PFSK-1 (cell line): ENCODE data around the gene RALGAPA2.

Experiments used
- FOXP2 ChIP-seq: optimal IDR thresholded peaks from 2 replicates; pipeline ENCODE3; 2011; ENCODE audit warnings: borderline replicate concordance, control low read depth, inconsistent platforms; ENCODE audit not compliant: insufficient read depth; ENCODE audit errors: extremely low read length, extremely low read depth
- POLR2AphosphoS5 ChIP-seq: IDR thresholded peaks from 2 replicates; pipeline ENCODE4 v1.6.1; 2012; ENCODE audit warnings: low read depth, mild to moderate bottlenecking, control low read depth, low read length, moderate library complexity
- SIN3A ChIP-seq: IDR thresholded peaks from 2 replicates; pipeline ENCODE4 v1.6.1; 2012; ENCODE audit warnings: mild to moderate bottlenecking, low read length, moderate library complexity, borderline replicate concordance; ENCODE audit not compliant: insufficient read depth
- TAF1 ChIP-seq: IDR thresholded peaks from 2 replicates; pipeline ENCODE4 v1.6.1; 2012; ENCODE audit warnings: low read length, control low read depth, borderline replicate concordance; ENCODE audit not compliant: insufficient read depth
- TF ChIP-seq, protein P1 (sequence below), 2 experiments: IDR thresholded peaks; 2 replicates each; pipeline versions ENCODE4 v1.6.1 to v1.8.0; 2011 to 2012; ENCODE audit warnings: low read depth in 2 of 2, low read length in 2 of 2, control low read depth in 1 of 2, inconsistent platforms in 1 of 2, mild to moderate bottlenecking in 1 of 2, moderate library complexity in 1 of 2; ENCODE audit not compliant: insufficient read depth in 1 of 2

DNA sequence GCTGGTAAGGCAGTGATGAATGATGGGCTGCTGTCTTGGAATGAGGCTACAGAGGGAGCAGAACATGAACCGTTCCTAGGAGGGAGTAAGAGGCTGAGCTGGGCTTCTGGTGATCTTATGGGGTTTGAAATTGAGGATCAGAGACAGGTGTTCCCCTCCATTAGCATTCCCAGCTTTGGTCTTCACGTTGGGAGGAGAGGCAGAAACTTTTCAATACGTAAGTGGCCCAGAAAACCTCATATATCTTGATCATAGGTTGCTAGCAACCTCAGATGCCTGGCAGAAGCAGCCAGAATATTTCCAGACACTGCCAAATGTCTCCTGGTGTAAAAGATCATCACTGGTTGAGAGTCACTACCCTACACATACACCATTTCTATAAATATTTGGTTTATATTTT, 177.4 kb downstream of the RALGAPA2 start:
- TF ChIP-seq POLR2AphosphoS5 (no peak), SIN3A (no peak), TAF1 (no peak), FOXP2 (no peak)
- TF ChIP-seq, protein P1, sequence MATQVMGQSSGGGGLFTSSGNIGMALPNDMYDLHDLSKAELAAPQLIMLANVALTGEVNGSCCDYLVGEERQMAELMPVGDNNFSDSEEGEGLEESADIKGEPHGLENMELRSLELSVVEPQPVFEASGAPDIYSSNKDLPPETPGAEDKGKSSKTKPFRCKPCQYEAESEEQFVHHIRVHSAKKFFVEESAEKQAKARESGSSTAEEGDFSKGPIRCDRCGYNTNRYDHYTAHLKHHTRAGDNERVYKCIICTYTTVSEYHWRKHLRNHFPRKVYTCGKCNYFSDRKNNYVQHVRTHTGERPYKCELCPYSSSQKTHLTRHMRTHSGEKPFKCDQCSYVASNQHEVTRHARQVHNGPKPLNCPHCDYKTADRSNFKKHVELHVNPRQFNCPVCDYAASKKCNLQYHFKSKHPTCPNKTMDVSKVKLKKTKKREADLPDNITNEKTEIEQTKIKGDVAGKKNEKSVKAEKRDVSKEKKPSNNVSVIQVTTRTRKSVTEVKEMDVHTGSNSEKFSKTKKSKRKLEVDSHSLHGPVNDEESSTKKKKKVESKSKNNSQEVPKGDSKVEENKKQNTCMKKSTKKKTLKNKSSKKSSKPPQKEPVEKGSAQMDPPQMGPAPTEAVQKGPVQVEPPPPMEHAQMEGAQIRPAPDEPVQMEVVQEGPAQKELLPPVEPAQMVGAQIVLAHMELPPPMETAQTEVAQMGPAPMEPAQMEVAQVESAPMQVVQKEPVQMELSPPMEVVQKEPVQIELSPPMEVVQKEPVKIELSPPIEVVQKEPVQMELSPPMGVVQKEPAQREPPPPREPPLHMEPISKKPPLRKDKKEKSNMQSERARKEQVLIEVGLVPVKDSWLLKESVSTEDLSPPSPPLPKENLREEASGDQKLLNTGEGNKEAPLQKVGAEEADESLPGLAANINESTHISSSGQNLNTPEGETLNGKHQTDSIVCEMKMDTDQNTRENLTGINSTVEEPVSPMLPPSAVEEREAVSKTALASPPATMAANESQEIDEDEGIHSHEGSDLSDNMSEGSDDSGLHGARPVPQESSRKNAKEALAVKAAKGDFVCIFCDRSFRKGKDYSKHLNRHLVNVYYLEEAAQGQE (IDR thresholded peaks at IDR 0.05; ENCODE audit: insufficient read depth in 1 of 2, low read depth in 2 of 2, low read length in 2 of 2): no peak
